Measurements from ENCODE around the gene MDM2. TPM values are rescaled to one million over a fixed set of nuclear protein-coding genes. Genes with fewer than 3 reads are reported as not detected.

MDM2 gene
- total and polyA plus RNA-seq, 9 of the 15 experiments (the other 6 are each of a cell fraction or from before 2014, with no cell fraction given), result 13.6 to 100 (median 49.0) TPM

DNA sequence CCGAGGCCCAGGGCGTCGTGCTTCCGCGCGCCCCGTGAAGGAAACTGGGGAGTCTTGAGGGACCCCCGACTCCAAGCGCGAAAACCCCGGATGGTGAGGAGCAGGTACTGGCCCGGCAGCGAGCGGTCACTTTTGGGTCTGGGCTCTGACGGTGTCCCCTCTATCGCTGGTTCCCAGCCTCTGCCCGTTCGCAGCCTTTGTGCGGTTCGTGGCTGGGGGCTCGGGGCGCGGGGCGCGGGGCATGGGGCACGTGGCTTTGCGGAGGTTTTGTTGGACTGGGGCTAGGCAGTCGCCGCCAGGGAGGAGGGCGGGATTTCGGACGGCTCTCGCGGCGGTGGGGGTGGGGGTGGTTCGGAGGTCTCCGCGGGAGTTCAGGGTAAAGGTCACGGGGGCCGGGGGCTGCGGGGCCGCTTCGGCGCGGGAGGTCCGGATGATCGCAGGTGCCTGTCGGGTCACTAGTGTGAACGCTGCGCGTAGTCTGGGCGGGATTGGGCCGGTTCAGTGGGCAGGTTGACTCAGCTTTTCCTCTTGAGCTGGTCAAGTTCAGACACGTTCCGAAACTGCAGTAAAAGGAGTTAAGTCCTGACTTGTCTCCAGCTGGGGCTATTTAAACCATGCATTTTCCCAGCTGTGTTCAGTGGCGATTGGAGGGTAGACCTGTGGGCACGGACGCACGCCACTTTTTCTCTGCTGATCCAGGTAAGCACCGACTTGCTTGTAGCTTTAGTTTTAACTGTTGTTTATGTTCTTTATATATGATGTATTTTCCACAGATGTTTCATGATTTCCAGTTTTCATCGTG is 612 bp downstream of the MDM2 start (continued):
- TF ChIP-seq POLR2G (IDR thresholded peaks at IDR 0.05; ENCODE audit: low read depth, low read length) (peak; percentile 72; the same call in 1 of the 2 replicates), MTA2 (IDR thresholded peaks at IDR 0.05; ENCODE audit: low read depth) (no peak), SUPT5H (IDR thresholded peaks at IDR 0.05) (peak; percentile 4; the same call in 1 of the 2 replicates), ZNF316 (IDR thresholded peaks at IDR 0.05) (peak; percentile 77), NR2C2 (CRISPR knock-in tag; IDR thresholded peaks at IDR 0.05) (no peak), NR2C2 (tag; IDR thresholded peaks at IDR 0.05) (peak; percentile 91), KDM5B (IDR thresholded peaks at IDR 0.05; ENCODE audit: insufficient replicate concordance, low read depth, low read length) (no peak), MTA1 (IDR thresholded peaks at IDR 0.05; ENCODE audit: borderline replicate concordance) (no peak), STAT5A (IDR thresholded peaks at IDR 0.05; ENCODE audit: borderline replicate concordance, low read length) (no peak), TCF7L2 (IDR thresholded peaks at IDR 0.05; ENCODE audit: low read depth, low read length) (no peak), ZNF780A (CRISPR knock-in tag; IDR thresholded peaks at IDR 0.05) (no peak), DPF2 (IDR thresholded peaks at IDR 0.05) (peak; percentile 13; the same call in 1 of the 2 replicates), LEF1 (IDR thresholded peaks at IDR 0.05) (no peak), NR2C1 (IDR thresholded peaks at IDR 0.05) (peak; percentile 78), NR2C1 (tag; IDR thresholded peaks at IDR 0.05) (peak; percentile 84), EZH2 (IDR thresholded peaks at IDR 0.05; ENCODE audit: borderline replicate concordance, low read depth, low read length) (no peak), ESRRB (CRISPR knock-in tag; IDR thresholded peaks at IDR 0.05; ENCODE audit: borderline replicate concordance) (no peak), CREM (IDR thresholded peaks at IDR 0.05; ENCODE audit: low read depth) (peak; percentile 56), ZNF431 (CRISPR knock-in tag; IDR thresholded peaks at IDR 0.05) (0 out of 2 replicates have a peak, but pooled peaks have one; percentile 53)
- TF ChIP-seq, protein P1, sequence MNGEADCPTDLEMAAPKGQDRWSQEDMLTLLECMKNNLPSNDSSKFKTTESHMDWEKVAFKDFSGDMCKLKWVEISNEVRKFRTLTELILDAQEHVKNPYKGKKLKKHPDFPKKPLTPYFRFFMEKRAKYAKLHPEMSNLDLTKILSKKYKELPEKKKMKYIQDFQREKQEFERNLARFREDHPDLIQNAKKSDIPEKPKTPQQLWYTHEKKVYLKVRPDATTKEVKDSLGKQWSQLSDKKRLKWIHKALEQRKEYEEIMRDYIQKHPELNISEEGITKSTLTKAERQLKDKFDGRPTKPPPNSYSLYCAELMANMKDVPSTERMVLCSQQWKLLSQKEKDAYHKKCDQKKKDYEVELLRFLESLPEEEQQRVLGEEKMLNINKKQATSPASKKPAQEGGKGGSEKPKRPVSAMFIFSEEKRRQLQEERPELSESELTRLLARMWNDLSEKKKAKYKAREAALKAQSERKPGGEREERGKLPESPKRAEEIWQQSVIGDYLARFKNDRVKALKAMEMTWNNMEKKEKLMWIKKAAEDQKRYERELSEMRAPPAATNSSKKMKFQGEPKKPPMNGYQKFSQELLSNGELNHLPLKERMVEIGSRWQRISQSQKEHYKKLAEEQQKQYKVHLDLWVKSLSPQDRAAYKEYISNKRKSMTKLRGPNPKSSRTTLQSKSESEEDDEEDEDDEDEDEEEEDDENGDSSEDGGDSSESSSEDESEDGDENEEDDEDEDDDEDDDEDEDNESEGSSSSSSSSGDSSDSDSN (IDR thresholded peaks at IDR 0.05; ENCODE audit: borderline replicate concordance in 1 of 2, low read depth in 2 of 2, low read length in 2 of 2), result peak in 1 of 2 experiments; percentile 43; a peak in 1 of 4 replicates
- TF ChIP-seq, protein P2, sequence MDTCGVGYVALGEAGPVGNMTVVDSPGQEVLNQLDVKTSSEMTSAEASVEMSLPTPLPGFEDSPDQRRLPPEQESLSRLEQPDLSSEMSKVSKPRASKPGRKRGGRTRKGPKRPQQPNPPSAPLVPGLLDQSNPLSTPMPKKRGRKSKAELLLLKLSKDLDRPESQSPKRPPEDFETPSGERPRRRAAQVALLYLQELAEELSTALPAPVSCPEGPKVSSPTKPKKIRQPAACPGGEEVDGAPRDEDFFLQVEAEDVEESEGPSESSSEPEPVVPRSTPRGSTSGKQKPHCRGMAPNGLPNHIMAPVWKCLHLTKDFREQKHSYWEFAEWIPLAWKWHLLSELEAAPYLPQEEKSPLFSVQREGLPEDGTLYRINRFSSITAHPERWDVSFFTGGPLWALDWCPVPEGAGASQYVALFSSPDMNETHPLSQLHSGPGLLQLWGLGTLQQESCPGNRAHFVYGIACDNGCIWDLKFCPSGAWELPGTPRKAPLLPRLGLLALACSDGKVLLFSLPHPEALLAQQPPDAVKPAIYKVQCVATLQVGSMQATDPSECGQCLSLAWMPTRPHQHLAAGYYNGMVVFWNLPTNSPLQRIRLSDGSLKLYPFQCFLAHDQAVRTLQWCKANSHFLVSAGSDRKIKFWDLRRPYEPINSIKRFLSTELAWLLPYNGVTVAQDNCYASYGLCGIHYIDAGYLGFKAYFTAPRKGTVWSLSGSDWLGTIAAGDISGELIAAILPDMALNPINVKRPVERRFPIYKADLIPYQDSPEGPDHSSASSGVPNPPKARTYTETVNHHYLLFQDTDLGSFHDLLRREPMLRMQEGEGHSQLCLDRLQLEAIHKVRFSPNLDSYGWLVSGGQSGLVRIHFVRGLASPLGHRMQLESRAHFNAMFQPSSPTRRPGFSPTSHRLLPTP (IDR thresholded peaks at IDR 0.05; ENCODE audit: borderline replicate concordance, extremely low read depth, insufficient read length), result no peak
- TF ChIP-seq, protein P3, sequence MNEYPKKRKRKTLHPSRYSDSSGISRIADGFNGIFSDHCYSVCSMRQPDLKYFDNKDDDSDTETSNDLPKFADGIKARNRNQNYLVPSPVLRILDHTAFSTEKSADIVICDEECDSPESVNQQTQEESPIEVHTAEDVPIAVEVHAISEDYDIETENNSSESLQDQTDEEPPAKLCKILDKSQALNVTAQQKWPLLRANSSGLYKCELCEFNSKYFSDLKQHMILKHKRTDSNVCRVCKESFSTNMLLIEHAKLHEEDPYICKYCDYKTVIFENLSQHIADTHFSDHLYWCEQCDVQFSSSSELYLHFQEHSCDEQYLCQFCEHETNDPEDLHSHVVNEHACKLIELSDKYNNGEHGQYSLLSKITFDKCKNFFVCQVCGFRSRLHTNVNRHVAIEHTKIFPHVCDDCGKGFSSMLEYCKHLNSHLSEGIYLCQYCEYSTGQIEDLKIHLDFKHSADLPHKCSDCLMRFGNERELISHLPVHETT (CRISPR knock-in tag; conservative IDR thresholded peaks at IDR 0.05 in 1 of 2, IDR thresholded peaks at IDR 0.05 in 1 of 2), result no peak

All from K562 (cell line).